ENCODE data around the gene TIPARP.

Gene TIPARP

GRCh38 chr3:156631323-156631722, 43.1 kb upstream of the TIPARP start:
- TF ChIP-seq, protein P1, sequence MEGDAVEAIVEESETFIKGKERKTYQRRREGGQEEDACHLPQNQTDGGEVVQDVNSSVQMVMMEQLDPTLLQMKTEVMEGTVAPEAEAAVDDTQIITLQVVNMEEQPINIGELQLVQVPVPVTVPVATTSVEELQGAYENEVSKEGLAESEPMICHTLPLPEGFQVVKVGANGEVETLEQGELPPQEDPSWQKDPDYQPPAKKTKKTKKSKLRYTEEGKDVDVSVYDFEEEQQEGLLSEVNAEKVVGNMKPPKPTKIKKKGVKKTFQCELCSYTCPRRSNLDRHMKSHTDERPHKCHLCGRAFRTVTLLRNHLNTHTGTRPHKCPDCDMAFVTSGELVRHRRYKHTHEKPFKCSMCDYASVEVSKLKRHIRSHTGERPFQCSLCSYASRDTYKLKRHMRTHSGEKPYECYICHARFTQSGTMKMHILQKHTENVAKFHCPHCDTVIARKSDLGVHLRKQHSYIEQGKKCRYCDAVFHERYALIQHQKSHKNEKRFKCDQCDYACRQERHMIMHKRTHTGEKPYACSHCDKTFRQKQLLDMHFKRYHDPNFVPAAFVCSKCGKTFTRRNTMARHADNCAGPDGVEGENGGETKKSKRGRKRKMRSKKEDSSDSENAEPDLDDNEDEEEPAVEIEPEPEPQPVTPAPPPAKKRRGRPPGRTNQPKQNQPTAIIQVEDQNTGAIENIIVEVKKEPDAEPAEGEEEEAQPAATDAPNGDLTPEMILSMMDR (conservative IDR thresholded peaks at IDR 0.05; ENCODE audit: low read length) = no peak
- no peak overlapping the region for H3K4me3 ChIP-seq (ENCODE audit: low read length)
- no peak for DNase-seq (ENCODE audit: low read depth)

DNA sequence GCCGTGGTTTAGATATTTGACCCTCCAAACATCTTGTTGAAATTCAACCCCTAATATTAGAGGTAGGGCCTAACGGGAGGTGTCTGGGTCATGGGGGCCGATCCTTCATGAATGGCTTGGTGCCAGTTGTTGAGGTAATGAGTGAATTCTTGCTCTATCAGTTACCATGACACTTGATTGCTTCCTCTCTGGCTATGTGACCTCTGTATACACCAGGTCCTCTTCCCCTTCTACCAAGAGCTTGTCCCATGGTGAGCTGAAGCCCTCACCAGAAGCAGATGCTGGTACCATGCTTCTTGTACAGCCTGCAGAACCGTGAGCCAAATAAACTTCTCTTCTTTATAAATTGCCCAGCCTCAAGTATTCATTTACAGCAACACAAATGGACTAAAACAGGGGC, 41.8 kb upstream of the TIPARP start:
- DNase-seq (ENCODE audit: low read depth) = no peak
- TF ChIP-seq, protein P1 (conservative IDR thresholded peaks at IDR 0.05; ENCODE audit: low read length) = no peak
- H3K4me3 ChIP-seq (ENCODE audit: low read length) = no peak overlapping the region

- TF ChIP-seq, protein P1 (conservative IDR thresholded peaks at IDR 0.05; ENCODE audit: low read length) = no peak
- no peak overlapping the region for H3K4me3 ChIP-seq (ENCODE audit: low read length)
- peak; percentile 96 for DNase-seq (ENCODE audit: low read depth)
Measured at GRCh38 chr3:156633335-156633734, 41.1 kb upstream of the TIPARP start.

GRCh38 chr3:156635034-156635433, 39.4 kb upstream of the TIPARP start:
- no peak overlapping the region for H3K4me3 ChIP-seq (ENCODE audit: low read length)
- no peak for DNase-seq (ENCODE audit: low read depth)
- TF ChIP-seq, protein P1 (conservative IDR thresholded peaks at IDR 0.05; ENCODE audit: low read length) = no peak

GRCh38 chr3:156635973-156636372, 38.4 kb upstream of the TIPARP start:
- no peak overlapping the region for H3K4me3 ChIP-seq (ENCODE audit: low read length)
- TF ChIP-seq, protein P1 (conservative IDR thresholded peaks at IDR 0.05; ENCODE audit: low read length) = no peak
- no peak for DNase-seq (ENCODE audit: low read depth)

DNA sequence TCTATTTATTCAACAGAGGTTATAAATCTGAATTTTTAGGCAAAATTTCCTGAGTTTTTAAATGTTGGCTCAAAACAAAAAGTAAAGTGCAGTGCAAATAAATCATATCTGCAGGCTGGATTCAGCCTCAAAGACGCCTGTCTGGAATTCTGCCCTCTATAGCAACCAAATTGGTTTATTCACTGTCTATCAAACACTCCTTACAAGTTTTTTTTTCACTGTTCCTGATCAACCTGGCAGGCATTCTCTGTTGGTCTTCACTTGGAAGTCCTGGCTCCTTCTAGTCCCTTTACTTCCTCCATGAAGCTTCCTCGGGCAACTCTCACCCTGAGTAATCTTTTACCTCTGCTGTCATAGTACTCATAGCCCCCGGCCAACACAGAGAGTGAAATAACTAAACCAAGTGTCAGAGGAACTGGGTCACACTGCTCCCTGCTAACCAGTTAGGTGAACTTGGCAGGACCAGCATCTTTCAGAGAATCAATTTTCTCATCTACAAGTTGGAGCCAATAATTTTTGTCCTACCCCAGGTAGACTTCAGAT, 36.8 kb upstream of the TIPARP start:
- TF ChIP-seq, protein P1 (conservative IDR thresholded peaks at IDR 0.05; ENCODE audit: low read length) = no peak
- no peak for DNase-seq (ENCODE audit: low read depth)
- H3K4me3 ChIP-seq (ENCODE audit: low read length) = no peak overlapping the region

GRCh38 chr3:156638271-156638670, 36.1 kb upstream of the TIPARP start:
- no peak for DNase-seq (ENCODE audit: low read depth)
- no peak overlapping the region for H3K4me3 ChIP-seq (ENCODE audit: low read length)
- TF ChIP-seq, protein P1 (conservative IDR thresholded peaks at IDR 0.05; ENCODE audit: low read length) = no peak

Data from AG10803 (cell line).